ENCODE results near the gene RNF220. TPM values are rescaled to one million over a fixed set of nuclear protein-coding genes. Genes with fewer than 3 reads are reported as not detected.

RNF220 gene
- total and polyA plus RNA-seq, 2 of the 4 experiments (the other 2 are of a cell fraction) = 71.8 to 77.1 TPM

DNA sequence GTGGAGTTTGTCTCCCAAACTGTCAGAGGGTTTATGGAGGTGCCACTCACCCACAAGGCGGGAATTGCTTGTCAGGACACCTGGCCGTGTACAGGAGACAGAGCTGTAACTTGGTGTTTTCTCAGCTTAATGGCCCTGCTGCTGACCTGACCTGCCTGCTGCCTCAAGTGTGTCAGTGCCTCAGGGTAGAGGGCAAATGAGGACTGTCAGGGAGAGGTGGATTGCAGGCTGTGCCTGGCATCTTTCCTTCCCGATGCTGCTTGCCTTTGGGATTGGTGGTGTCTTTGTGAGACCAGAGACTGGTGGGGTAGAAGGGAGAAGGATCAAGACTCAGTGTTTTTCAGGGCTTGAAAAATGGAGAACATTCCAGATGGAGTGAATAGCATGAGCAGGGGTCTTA is 237.9 kb downstream of the RNF220 start:
- peaks cover 19% of the 10 kb centered on the region for H3K4me1 ChIP-seq (ENCODE audit: control insufficient read depth, insufficient read depth, low read length)
- intact Hi-C loops (cut with micrococcal nuclease) = no loop called here

More for the DNA sequence above, 237.9 kb downstream of the RNF220 start:
- H2BK120ac ChIP-seq (ENCODE audit: low read depth, low read length) = no peak overlapping the region
- H2BK5ac ChIP-seq (ENCODE audit: low read depth, low read length, poor library complexity, severe bottlenecking) = no peak overlapping the region
- H4K91ac ChIP-seq (ENCODE audit: insufficient read depth, low read depth, low read length) = no peak overlapping the region
- DNase-seq (no peak), ATAC-seq (ENCODE audit: low read depth) (no peak)
- H3K14ac ChIP-seq (replicated peaks; ENCODE audit: low read depth, low read length) = no peak overlapping the region
- BruUV-seq (replicated peaks) = no TSS peak
- H3K9ac ChIP-seq (ENCODE audit: low read depth, low read length) = no peak overlapping the region
- no peak overlapping the region for H2AFZ ChIP-seq (replicated peaks; ENCODE audit: low read length, poor library complexity)
- H3K4me2 ChIP-seq (ENCODE audit: low read depth, low read length) = no peak overlapping the region
- H3K18ac ChIP-seq (ENCODE audit: low read depth, low read length) = no peak overlapping the region
- dilution Hi-C loops (cut with HindIII; ENCODE audit: low sequenced_read_pairs, unreplicated experiment) (no loop called here), in situ Hi-C loops (cut with MboI; ENCODE audit: low sequenced_read_pairs) (no loop called here)
- no peak overlapping the region for H3K56ac ChIP-seq (ENCODE audit: extremely low read depth, insufficient read depth, low read length)
- TF ChIP-seq MAFK (IDR thresholded peaks at IDR 0.05; ENCODE audit: low read depth, low read length) (no peak), RAD21 (IDR thresholded peaks at IDR 0.05; ENCODE audit: low read length) (no peak), RCOR1 (IDR thresholded peaks at IDR 0.05; ENCODE audit: insufficient replicate concordance, low read length) (no peak), MXI1 (IDR thresholded peaks at IDR 0.05; ENCODE audit: borderline replicate concordance, low read depth, low read length) (no peak)
- TF ChIP-seq, protein P1, sequence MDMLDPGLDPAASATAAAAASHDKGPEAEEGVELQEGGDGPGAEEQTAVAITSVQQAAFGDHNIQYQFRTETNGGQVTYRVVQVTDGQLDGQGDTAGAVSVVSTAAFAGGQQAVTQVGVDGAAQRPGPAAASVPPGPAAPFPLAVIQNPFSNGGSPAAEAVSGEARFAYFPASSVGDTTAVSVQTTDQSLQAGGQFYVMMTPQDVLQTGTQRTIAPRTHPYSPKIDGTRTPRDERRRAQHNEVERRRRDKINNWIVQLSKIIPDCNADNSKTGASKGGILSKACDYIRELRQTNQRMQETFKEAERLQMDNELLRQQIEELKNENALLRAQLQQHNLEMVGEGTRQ (IDR thresholded peaks at IDR 0.05; ENCODE audit: low read depth, low read length) = no peak
- peaks cover 22% of the 10 kb centered on the region for H3K9me1 ChIP-seq (ENCODE audit: insufficient read depth, low read length)
- H4K5ac ChIP-seq (ENCODE audit: low read depth, low read length) = no peak overlapping the region
- H3K9me3 ChIP-seq (ENCODE audit: control insufficient read depth, insufficient read depth, low read length) = no peaks in the 10 kb centered on the region
- no peak overlapping the region for H3K23ac ChIP-seq (ENCODE audit: low read depth, low read length)
- H2AK9ac ChIP-seq (replicated peaks; ENCODE audit: low read depth, low read length, poor library complexity) = no peak overlapping the region
- H2AK5ac ChIP-seq (ENCODE audit: low read depth, low read length) = no peak overlapping the region; the same call in 1 of the 2 replicates
- ChIA-PET POLR2A (ENCODE audit: unreplicated experiment) (interaction anchor here (0.9 to 1.3 kb wide), 2 partner anchors 10 to 14 kb away, joined by 3 to 6 read pairs; no protein-coding TSS in a partner anchor), CTCF (interaction anchor here (1.1 kb wide), 1 partner anchor 9 kb away, joined by 3 read pairs; no protein-coding TSS in a partner anchor)
- H3K4me3 ChIP-seq (ENCODE audit: insufficient read depth, low read depth, low read length) = no peak overlapping the region
- peaks cover 40% of the 10 kb centered on the region for H4K20me1 ChIP-seq (ENCODE audit: insufficient read depth, low read length)
- H3K79me1 ChIP-seq (ENCODE audit: low read depth in 1 of 2, low read length in 2 of 2) = peaks cover 16 to 45% of the 10 kb centered on the region in 2 experiments
- no peaks in the 10 kb centered on the region for H3K27me3 ChIP-seq (ENCODE audit: control insufficient read depth, insufficient read depth, low read length)
- no peak overlapping the region for H3K4ac ChIP-seq (ENCODE audit: low read depth, low read length)
- H2BK15ac ChIP-seq (ENCODE audit: low read depth, low read length) = no peak overlapping the region
- no peak overlapping the region for H3K27ac ChIP-seq (ENCODE audit: insufficient read depth, low read length)
- H2BK20ac ChIP-seq (ENCODE audit: low read depth, low read length) = no peak overlapping the region
- H3K36me3 ChIP-seq (ENCODE audit: control insufficient read depth, insufficient read depth, low read length) = peaks cover 65% of the 10 kb centered on the region
- WGBS, 2 experiments (ENCODE audit: extremely low coverage in 2 of 2, insufficient read length in 1 of 2) = 60% methylated on average over 1 of the region's 3 CpGs; no CpG with 5 or more reads in 1 of the 2 experiments
- no peak overlapping the region for H4K8ac ChIP-seq (ENCODE audit: low read depth in 2 of 2, low read length in 2 of 2)
